Measurements from ENCODE around the gene PRR29.

- peak; percentile 96 for TF ChIP-seq CTCF (IDR thresholded peaks at IDR 0.05; ENCODE audit: low read depth, low read length)
- TF ChIP-seq EZH2phosphoT487 (IDR thresholded peaks at IDR 0.05; ENCODE audit: low read depth), result no peak
These were observed 27.7 kb downstream of the PRR29 start for GRCh38 chr17:64025732-64026294.
